K562 (cell line): ENCODE measurements around the gene ACYP2. TPM values are rescaled to one million over a fixed set of nuclear protein-coding genes. Genes with fewer than 3 reads are reported as not detected.

Experiments
- ATAC-seq: fragments of 200-7000 bp; cut with Tn5 transposase; 3 replicates; pipeline ENCODE4 v1.9.1; 2020; ENCODE audit warnings: moderate library complexity
- BruUV-seq: library from RNA; stranded (reverse); fragments of 400-500 nt; replicated peaks from 2 replicates; lab custom pipeline; 2021; lab: Mats Ljungman, UMichigan
- CTCF ChIA-PET: fragments of 300-600 bp; formaldehyde crosslinking; extraction: SDS; loops from one replicate; lab custom pipeline; 2021; ENCODE audit warnings: low intra/inter-chr PET ratio; lab: Yijun Ruan, JAX
- POLR2A ChIA-PET: fragments of 300-600, 350-650 bp; sonication (Branson Sonifier 250); formaldehyde crosslinking; extraction: SDS; loops from one replicate; lab custom pipeline; 2021; ENCODE audit warnings: antibody characterized with exemption, inconsistent platforms; lab: Yijun Ruan, JAX
- DNase-seq, 4 experiments: peaks; one replicate each; pipeline versions ENCODE4 v3.0.0 to v3.0.0-alpha.2; 2011 to 2018; ENCODE audit warnings: low spot score in 3 of 4, mixed read lengths in 3 of 4; ENCODE audit errors: extremely low read depth in 1 of 4
- FAIRE-seq: peaks from 2 replicates; lab custom pipeline; 2011; peaks lifted over from hg19 to GRCh38; lab: Jason Lieb, UNC
- H2AFZ ChIP-seq: 2 replicates; pipeline ENCODE4 v1.6.0; 2011; ENCODE audit warnings: low read depth, low read length, control low read depth, inconsistent platforms
- H3K27ac ChIP-seq: fragments of 200-600 bp; 3 replicates; pipeline ENCODE4 v1.8.0; 2011; ENCODE audit warnings: low read depth, mild to moderate bottlenecking, control low read depth, inconsistent platforms, low read length, moderate library complexity, mixed read lengths; ENCODE audit errors: extremely low read depth
- H3K27me3 ChIP-seq, 2 experiments: fragments of 300-600 bp in 1 of 2; 2 replicates in 1 of 2; 3 replicates in 1 of 2; pipeline versions ENCODE4 v1.6.0 to v1.8.0; 2011; ENCODE audit warnings: inconsistent platforms in 2 of 2, low read length in 2 of 2, mild to moderate bottlenecking in 1 of 2, mixed read lengths in 1 of 2, moderate library complexity in 1 of 2; ENCODE audit not compliant: control insufficient read depth in 2 of 2, insufficient read depth in 2 of 2
- H3K36me3 ChIP-seq: fragments of 300-600 bp; 3 replicates; pipeline ENCODE4 v1.8.0; 2011; ENCODE audit warnings: mild to moderate bottlenecking, low read length, inconsistent platforms; ENCODE audit not compliant: control insufficient read depth, insufficient read depth
- H3K4me1 ChIP-seq, 2 experiments: fragments of 200-600 bp in 1 of 2; replicated peaks in 1 of 2; 2 replicates in 1 of 2; 3 replicates in 1 of 2; pipeline versions ENCODE4 v1.5.1 to v1.8.0; 2011; ENCODE audit warnings: inconsistent platforms in 2 of 2, low read length in 2 of 2, mild to moderate bottlenecking in 1 of 2, mixed read lengths in 1 of 2, moderate library complexity in 1 of 2; ENCODE audit not compliant: control insufficient read depth in 2 of 2, insufficient read depth in 2 of 2
- H3K4me2 ChIP-seq: 2 replicates; pipeline ENCODE4 v1.6.1; 2011; ENCODE audit warnings: low read length, control low read depth, inconsistent platforms, mixed read lengths; ENCODE audit not compliant: insufficient read depth
- H3K4me3 ChIP-seq: fragments of 200-600 bp; sonication (generic), shearing (Covaris generic); 2 replicates; pipeline ENCODE4 v1.5.1; 2016; ENCODE audit warnings: control low read depth, inconsistent platforms
- H3K79me2 ChIP-seq: fragments of 200-600 bp; 3 replicates; pipeline ENCODE4 v1.8.0; 2011; ENCODE audit warnings: low read length, inconsistent platforms; ENCODE audit not compliant: control insufficient read depth, insufficient read depth
- H3K9ac ChIP-seq, 2 experiments: 2 replicates each; pipeline versions ENCODE4 v1.6.0 to v1.6.1; 2011; ENCODE audit warnings: low read depth in 2 of 2, low read length in 2 of 2, control low read depth in 1 of 2, inconsistent platforms in 1 of 2, mild to moderate bottlenecking in 1 of 2, mixed read lengths in 1 of 2; ENCODE audit not compliant: insufficient read depth in 1 of 2
- H3K9me1 ChIP-seq: one replicate; pipeline ENCODE4 v1.6.0; 2011; ENCODE audit warnings: inconsistent platforms, mild to moderate bottlenecking, low read length, moderate library complexity; ENCODE audit not compliant: control insufficient read depth, insufficient read depth
- H3K9me3 ChIP-seq: replicated peaks from 2 replicates; pipeline ENCODE4 v1.5.1; 2011; ENCODE audit warnings: low read depth, low read length, inconsistent platforms; ENCODE audit not compliant: control insufficient read depth, insufficient read depth
- H4K20me1 ChIP-seq: replicated peaks from 2 replicates; pipeline ENCODE4 v1.6.1; 2011; ENCODE audit warnings: low read length, inconsistent platforms, mixed read lengths; ENCODE audit not compliant: control insufficient read depth, insufficient read depth
- BMI1 ChIP-seq: fragments of 150-350 bp; IDR thresholded peaks from 2 replicates; pipeline ENCODE4 v1.6.1; 2014; ENCODE audit warnings: low read length
- GTF2F1 ChIP-seq: IDR thresholded peaks from 2 replicates; pipeline ENCODE4 v1.6.1; 2011; ENCODE audit warnings: low read depth, low read length, improper control_type of control experiment
- KAT2B ChIP-seq: IDR thresholded peaks from one replicate; pipeline ENCODE4 v1.6.1; 2012; ENCODE audit warnings: low read depth, mild to moderate bottlenecking, control low read depth, inconsistent platforms, low read length, moderate library complexity
- MEF2A ChIP-seq: IDR thresholded peaks from 2 replicates; pipeline ENCODE4 v1.6.1; 2011; ENCODE audit warnings: low read depth, mild to moderate bottlenecking, low read length, moderate library complexity; ENCODE audit not compliant: control insufficient read depth
- NCOR1 ChIP-seq: fragments of 450-650 bp; IDR thresholded peaks from 2 replicates; pipeline ENCODE4 v1.6.1; 2016; ENCODE audit warnings: mild to moderate bottlenecking, moderate library complexity
- PTBP1 ChIP-seq: fragments of 200-400 bp; formaldehyde crosslinking; IDR thresholded peaks from 2 replicates; pipeline ENCODE4 v1.6.1; 2017; ENCODE audit warnings: low read depth, low read length
- STAT5B ChIP-seq: fragments of 250-450 bp; sonication (Bioruptor Pico); IDR thresholded peaks from 2 replicates; pipeline ENCODE4 v1.8.0; 2021; ENCODE audit warnings: mild to moderate bottlenecking, inconsistent platforms
- ZC3H4 ChIP-seq: sonication (generic); formaldehyde crosslinking; IDR thresholded peaks from 2 replicates; pipeline ENCODE4 v1.9.0; 2021; ENCODE audit warnings: missing genetic modification reagents, borderline replicate concordance
- ZNF584 ChIP-seq: fragments of 200-800 bp; sonication (Bioruptor generic); IDR thresholded peaks from 2 replicates; pipeline ENCODE4 v1.6.1; 2016; ENCODE audit warnings: low read depth, mild to moderate bottlenecking, missing genetic modification characterization, missing compliant biosample characterization
- ZNF778 ChIP-seq: fragments of 450-650 bp; formaldehyde crosslinking; IDR thresholded peaks from 2 replicates; pipeline ENCODE4 v1.4.0; 2020; ENCODE audit warnings: mild to moderate bottlenecking, moderate library complexity
- WGBS: fragments of 100-300 bp; shearing (Covaris generic); methylation state at CpG from one replicate; pipeline ENCODE4 v1.1.6; 2016; ENCODE audit warnings: low coverage, mixed read lengths; ENCODE audit not compliant: insufficient coverage; ENCODE audit errors: missing lambda C conversion rate; 5-methylcytosine and 5-hydroxymethylcytosine counted together
- in situ Hi-C: fragments of 300-500 bp; cut with MboI; formaldehyde crosslinking; loops from 4 replicates; pipeline ENCODE4 v1.15.0; 2018; ENCODE audit warnings: inconsistent platforms, mixed read lengths
- intact Hi-C: fragments of 100-400 bp; cut with micrococcal nuclease; formaldehyde crosslinking; loops from 2 replicates; pipeline ENCODE4 v1.14.2; 2022
- polyA plus RNA-seq, 8 experiments: library from polyadenylated mRNA; depleted of rRNA in 4 of 8; stranded (reverse) in 5 of 8; unstranded in 3 of 8; fragments of >200 nt; fragmentation: Nextera tagmentation in 2 of 8; fragmentation: Illumina TruSeq in 1 of 8; extraction: Ambion mirVana in 2 of 8; extraction: Trizol in 1 of 8; gene quantifications; 2 replicates each; pipeline versions ENCODE4 v1.2.1 to v1.2.3, GENCODE V29; 2011 to 2014; ENCODE audit warnings: inconsistent platforms in 1 of 8, missing spikeins in 1 of 8
- total RNA-seq, 7 experiments: library from RNA; depleted of rRNA in 6 of 7; stranded (reverse); fragments of >200 nt in 6 of 7; fragmentation: Illumina TruSeq in 2 of 7; extraction: Trizol in 2 of 7; gene quantifications; 2 replicates each; pipeline versions ENCODE4 v1.2.1 to v1.2.3, GENCODE V29; 2011 to 2021; ENCODE audit warnings: low replicate concordance in 1 of 7
- TF ChIP-seq, protein P1 (sequence below): fragments of 450-650 bp; IDR thresholded peaks from 2 replicates; pipeline ENCODE4 v1.6.1; 2016; ENCODE audit warnings: missing biosample characterization, missing genetic modification characterization

ACYP2 gene
- total and polyA plus RNA-seq, 9 of the 15 experiments (the other 6 are each of a cell fraction or from before 2014, with no cell fraction given): 1.0 to 4.1 (median 2.0) TPM

GRCh38 chr2:54187331-54187730, 71.9 kb downstream of the ACYP2 start:
- no peak overlapping the region for H3K4me3 ChIP-seq
- no peaks in the 10 kb centered on the region for H4K20me1 ChIP-seq
- no peaks in the 10 kb centered on the region for H3K9me3 ChIP-seq
- no peak overlapping the region for H2AFZ ChIP-seq
- FAIRE-seq: no peak
- no peak overlapping the region for H3K4me2 ChIP-seq
- no peak overlapping the region for H3K27ac ChIP-seq
- no peak for ATAC-seq
- BruUV-seq: no TSS peak
- H3K4me1 ChIP-seq: no peaks in the 10 kb centered on the region
- H3K36me3 ChIP-seq: no peaks in the 10 kb centered on the region
- intact Hi-C loops (no loop called here), in situ Hi-C loops (no loop called here)
- ChIA-PET CTCF (no interaction called here), POLR2A (no interaction called here)
- no peak for DNase-seq
- H3K79me2 ChIP-seq: no peaks in the 10 kb centered on the region
- WGBS: 38% methylated on average over 5 of the region's 5 CpGs
- no peaks in the 10 kb centered on the region for H3K9me1 ChIP-seq
- H3K9ac ChIP-seq: no peak overlapping the region
- no peaks in the 10 kb centered on the region for H3K27me3 ChIP-seq
- TF ChIP-seq BMI1 (no peak), STAT5B (CRISPR knock-in tag) (no peak), ZC3H4 (CRISPR knock-in tag) (no peak), ZNF778 (CRISPR knock-in tag) (no peak), NCOR1 (no peak), ZNF584 (CRISPR knock-in tag) (no peak), PTBP1 (no peak), KAT2B (no peak), GTF2F1 (no peak), MEF2A (no peak)
- TF ChIP-seq, protein P1, sequence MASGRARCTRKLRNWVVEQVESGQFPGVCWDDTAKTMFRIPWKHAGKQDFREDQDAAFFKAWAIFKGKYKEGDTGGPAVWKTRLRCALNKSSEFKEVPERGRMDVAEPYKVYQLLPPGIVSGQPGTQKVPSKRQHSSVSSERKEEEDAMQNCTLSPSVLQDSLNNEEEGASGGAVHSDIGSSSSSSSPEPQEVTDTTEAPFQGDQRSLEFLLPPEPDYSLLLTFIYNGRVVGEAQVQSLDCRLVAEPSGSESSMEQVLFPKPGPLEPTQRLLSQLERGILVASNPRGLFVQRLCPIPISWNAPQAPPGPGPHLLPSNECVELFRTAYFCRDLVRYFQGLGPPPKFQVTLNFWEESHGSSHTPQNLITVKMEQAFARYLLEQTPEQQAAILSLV (tag): no peak
